BJ (cell line): ENCODE data around the gene TMEM229B. TPM values are rescaled to one million over a fixed set of nuclear protein-coding genes. Genes with fewer than 3 reads are reported as not detected.

Experiments
- CTCF ChIA-PET: fragments of 350-600 bp; formaldehyde crosslinking; extraction: SDS; loops from one replicate; lab custom pipeline; 2021; ENCODE audit warnings: antibody characterized with exemption, inconsistent platforms; lab: Yijun Ruan, JAX
- POLR2A ChIA-PET: fragments of 300-600 bp; sonication (Branson Sonifier 250); formaldehyde crosslinking; extraction: SDS; loops from one replicate; lab custom pipeline; 2021; ENCODE audit warnings: antibody characterized with exemption; lab: Charles Lee
- DNase-seq: peaks from one replicate; pipeline ENCODE4 v3.0.0-alpha.2; 2011; ENCODE audit warnings: low read depth
- H3K27me3 ChIP-seq: 2 replicates; pipeline ENCODE4 v1.6.0; 2011; ENCODE audit warnings: low read length; ENCODE audit not compliant: control insufficient read depth, insufficient read depth
- H3K36me3 ChIP-seq: 2 replicates; pipeline ENCODE4 v1.5.1; 2011; ENCODE audit warnings: low read length; ENCODE audit not compliant: control insufficient read depth, insufficient read depth
- H3K4me3 ChIP-seq: 2 replicates; pipeline ENCODE4 v1.5.1; 2011; ENCODE audit warnings: low read depth, mild to moderate bottlenecking, control low read depth, low read length
- CTCF ChIP-seq: IDR thresholded peaks from 2 replicates; pipeline ENCODE4 v1.5.1; 2011; ENCODE audit warnings: low read depth, mild to moderate bottlenecking, control low read depth, inconsistent platforms, low read length, moderate library complexity; ENCODE audit not compliant: insufficient read depth
- polyA plus RNA-seq: library from polyadenylated mRNA; depleted of rRNA; stranded (reverse); fragments of >200 nt; gene quantifications from 2 replicates; pipeline ENCODE4 v1.2.3, GENCODE V29; 2011; rRNA removed
- small RNA-seq: library from RNA; depleted of rRNA; stranded (forward); fragments of <200 nt; gene quantifications from one replicate; pipeline ENCODE3, GENCODE V24; 2012; ENCODE audit warnings: low replicate concordance, low read depth; ENCODE audit not compliant: insufficient read length

TMEM229B gene
- polyA plus RNA-seq, 1 experiment = 0.25 TPM

GRCh38 chr14:67425608-67426007 is 62.9 kb downstream of the TMEM229B start:
- Histone ChIP-seq H3K36me3 (no peaks in the 10 kb centered on the region), H3K4me3 (no peak overlapping the region), H3K27me3 (no peaks in the 10 kb centered on the region)
- POLR2A ChIA-PET = no interaction called here
- no peak for DNase-seq
- TF ChIP-seq CTCF = no peak
- CTCF ChIA-PET = interaction anchor here (1.0 to 10.2 kb wide), 8 partner anchors 11 to 278 kb away, joined by 3 to 280 read pairs (median 28); partner anchors contain the start of genes PLEK2 and RDH12

GRCh38 chr14:67424539-67424938 is 64.0 kb downstream of the TMEM229B start:
- ChIA-PET POLR2A (no interaction called here), CTCF (interaction anchor here (0.6 to 10.2 kb wide), 6 partner anchors 10 to 1066 kb away, joined by 3 to 280 read pairs (median 57); partner anchors contain the start of genes PLEK2 and RDH12)
- TF ChIP-seq CTCF = no peak
- Histone ChIP-seq H3K36me3 (no peaks in the 10 kb centered on the region), H3K4me3 (no peak overlapping the region), H3K27me3 (no peaks in the 10 kb centered on the region)
- DNase-seq = no peak

GRCh38 chr14:67423424-67423823 is 65.1 kb downstream of the TMEM229B start:
- ChIA-PET POLR2A (no interaction called here), CTCF (interaction anchor here (10.2 kb wide), 1 partner anchor 144 kb away, joined by 280 read pairs; no protein-coding TSS in a partner anchor)
- DNase-seq = no peak
- Histone ChIP-seq H3K36me3 (no peaks in the 10 kb centered on the region), H3K27me3 (no peaks in the 10 kb centered on the region), H3K4me3 (no peak overlapping the region)
- no peak for TF ChIP-seq CTCF

- Histone ChIP-seq H3K36me3 (no peaks in the 10 kb centered on the region), H3K27me3 (no peaks in the 10 kb centered on the region), H3K4me3 (no peak overlapping the region)
- CTCF ChIA-PET = interaction anchor here (0.6 to 5.8 kb wide), 2 partner anchors 149 to 170 kb away, joined by 3 to 21 read pairs; no protein-coding TSS in a partner anchor
- no peak for DNase-seq
- POLR2A ChIA-PET = no interaction called here
- TF ChIP-seq CTCF = no peak
Measured at GRCh38 chr14:67421356-67422224, 66.9 kb downstream of the TMEM229B start.

Small RNA genes lying within 50 kb of the gene (small RNA-seq; reads per million reads assigned to genes)
- gene MIR5694 = not detected

Other genes starting within 250 kb of the TMEM229B start
- gene PALS1, start 247.3 kb downstream of the TMEM229B start, polyA plus RNA-seq = 9.3 and 17.5 TPM in 2 replicates
- gene ATP6V1D, start 128.9 kb downstream of the TMEM229B start, polyA plus RNA-seq = 62.1 and 100 TPM in 2 replicates
- gene EIF2S1, start 128.4 kb downstream of the TMEM229B start, polyA plus RNA-seq = 34.4 and 116 TPM in 2 replicates
- gene PLEK2, start 76.6 kb downstream of the TMEM229B start, polyA plus RNA-seq = 2.2 and 3.1 TPM in 2 replicates
- gene PLEKHH1, start 44.6 kb upstream of the TMEM229B start, polyA plus RNA-seq = 0.16 and 0.53 TPM in 2 replicates
- 18.3 and 19.0 TPM in 2 replicates for gene PIGH, start 111.5 kb upstream of the TMEM229B start, polyA plus RNA-seq
- 7.0 and 7.7 TPM in 2 replicates for gene ARG2, start 131.2 kb upstream of the TMEM229B start, polyA plus RNA-seq
- 66.2 and 94.0 TPM in 2 replicates for gene VTI1B, start 185.9 kb upstream of the TMEM229B start, polyA plus RNA-seq
- gene RDH11, start 207.0 kb upstream of the TMEM229B start, polyA plus RNA-seq = 73.5 and 80.3 TPM in 2 replicates
- gene RDH12, start 213.2 kb upstream of the TMEM229B start, polyA plus RNA-seq = not detected in 2 replicates